Measurements from ENCODE around the gene CCDC18.
"Not testable (repeated sequence)": the region's sequence is repeated elsewhere in the genome, so short reads cannot be mapped to it uniquely, and the experiment has no call there.

Gene CCDC18

DNA sequence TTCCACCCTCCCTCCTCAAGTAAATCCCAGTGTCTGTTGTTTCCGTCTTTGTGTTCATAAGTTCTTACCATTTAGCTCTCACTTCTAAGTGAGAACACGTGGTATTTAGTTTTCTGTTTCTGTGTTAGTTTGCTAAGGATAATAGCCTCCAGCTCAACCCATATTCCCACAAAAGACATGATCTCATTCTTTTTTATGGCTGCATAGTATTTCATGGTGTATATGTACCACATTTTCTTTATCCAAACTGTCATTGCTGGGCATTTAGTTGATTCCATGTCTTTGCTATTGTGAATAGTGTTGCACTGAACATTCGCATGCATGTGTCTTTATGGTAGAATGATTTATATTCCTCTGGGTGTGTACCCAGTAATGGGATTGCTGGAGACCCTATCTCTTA is 5.9 kb upstream of the CCDC18 start:
- H3K9ac ChIP-seq (ENCODE audit: low read depth, low read length); H3K9me3 ChIP-seq (ENCODE audit: insufficient read depth, low read depth, low read length); H3K27ac ChIP-seq (ENCODE audit: low read depth, low read length); H3K4me3 ChIP-seq (ENCODE audit: low read length); H3K27me3 ChIP-seq (ENCODE audit: insufficient read depth, low read length): not testable (repeated sequence)
- Histone ChIP-seq H3K4me1 (ENCODE audit: insufficient read depth, low read length) (peaks cover 19% of the 10 kb centered on the region), H3K36me3 (ENCODE audit: insufficient read depth, low read length) (peaks cover 18% of the 10 kb centered on the region; the same call in 1 of the 2 replicates)
- 97% methylated on average over 2 of the region's 3 CpGs for WGBS

- Histone ChIP-seq H3K27me3 (ENCODE audit: insufficient read depth, low read length) (no peaks in the 10 kb centered on the region), H3K9me3 (ENCODE audit: insufficient read depth, low read depth, low read length) (no peaks in the 10 kb centered on the region), H3K36me3 (ENCODE audit: insufficient read depth, low read length) (peaks cover 18% of the 10 kb centered on the region; the same call in 1 of the 2 replicates), H3K4me3 (ENCODE audit: low read length) (peak overlapping the region; percentile 97), H3K9ac (ENCODE audit: low read depth, low read length) (peak overlapping the region; percentile 17; the same call in 1 of the 2 replicates), H3K27ac (ENCODE audit: low read depth, low read length) (no peak overlapping the region), H3K4me1 (ENCODE audit: insufficient read depth, low read length) (peaks cover 14% of the 10 kb centered on the region)
- 86% methylated on average over 4 of the region's 4 CpGs for WGBS
Observed at GRCh38 chr1:93177991-93178390, 2.5 kb upstream of the CCDC18 start.

- Histone ChIP-seq H3K9me3 (ENCODE audit: insufficient read depth, low read depth, low read length) (no peaks in the 10 kb centered on the region), H3K4me1 (ENCODE audit: insufficient read depth, low read length) (peaks cover 12% of the 10 kb centered on the region), H3K27ac (ENCODE audit: low read depth, low read length) (no peak overlapping the region), H3K36me3 (ENCODE audit: insufficient read depth, low read length) (peaks cover 18% of the 10 kb centered on the region; the same call in 1 of the 2 replicates), H3K9ac (ENCODE audit: low read depth, low read length) (peak overlapping the region; percentile 17; the same call in 1 of the 2 replicates), H3K4me3 (ENCODE audit: low read length) (peak overlapping the region; percentile 97), H3K27me3 (ENCODE audit: insufficient read depth, low read length) (no peaks in the 10 kb centered on the region)
- 56% methylated on average over 3 of the region's 5 CpGs for WGBS
Observed at GRCh38 chr1:93178418-93178817, 2.1 kb upstream of the CCDC18 start.

- under 1% methylated on average over 78 of the region's 78 CpGs for WGBS
- H3K36me3 ChIP-seq (ENCODE audit: insufficient read depth, low read length), result peaks cover 19% of the 10 kb centered on the region
- H3K9ac ChIP-seq (ENCODE audit: low read depth, low read length), result peak within 1 kb of the TSS; percentile 85
- peaks cover 12% of the 10 kb centered on the region for H3K4me1 ChIP-seq (ENCODE audit: insufficient read depth, low read length)
- peak within 1 kb of the TSS; percentile 97 for H3K4me3 ChIP-seq (ENCODE audit: low read length)
- no peaks in the 10 kb centered on the region for H3K27me3 ChIP-seq (ENCODE audit: insufficient read depth, low read length)
- peak within 1 kb of the TSS; percentile 82 for H3K27ac ChIP-seq (ENCODE audit: low read depth, low read length)
- no peaks in the 10 kb centered on the region for H3K9me3 ChIP-seq (ENCODE audit: insufficient read depth, low read depth, low read length)
Observed at GRCh38 chr1:93179886-93180722, 420 bp upstream of the CCDC18 start, which contains the start of gene TMED5. Gene TMED5 (minus strand): TSS chr1:93180413. CDS start chr1:93180242, 171 bp downstream.

- Histone ChIP-seq H3K4me3 (ENCODE audit: low read length) (no peak overlapping the region), H3K9ac (ENCODE audit: low read depth, low read length) (no peak overlapping the region), H3K9me3 (ENCODE audit: insufficient read depth, low read depth, low read length) (no peaks in the 10 kb centered on the region), H3K27me3 (ENCODE audit: insufficient read depth, low read length) (no peaks in the 10 kb centered on the region), H3K27ac (ENCODE audit: low read depth, low read length) (no peak overlapping the region), H3K36me3 (ENCODE audit: insufficient read depth, low read length) (peaks cover 47% of the 10 kb centered on the region), H3K4me1 (ENCODE audit: insufficient read depth, low read length) (no peaks in the 10 kb centered on the region)
- WGBS, result no CpG with 5 or more reads among the region's 1 CpG
Observed at GRCh38 chr1:93186667-93187066, 6.1 kb downstream of the CCDC18 start.

DNA sequence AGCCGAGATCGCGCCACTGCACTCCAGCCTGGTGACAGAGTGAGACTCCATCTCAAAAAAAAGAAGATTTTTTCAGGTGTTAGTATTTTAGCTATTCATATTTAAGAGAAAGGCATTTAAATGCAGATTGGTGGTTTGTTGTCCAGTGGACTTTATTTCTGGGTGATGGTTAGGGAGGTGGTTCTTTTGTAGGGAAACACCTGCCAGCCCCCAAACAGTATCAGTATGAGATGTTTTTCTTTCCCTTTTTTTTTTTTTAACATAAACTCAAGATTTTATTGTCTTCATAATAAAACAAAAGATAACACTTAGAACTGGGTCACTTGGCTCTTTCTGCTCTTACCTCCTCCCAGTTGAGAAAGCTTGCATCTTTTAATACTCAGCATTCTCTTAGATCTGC is 9.9 kb downstream of the CCDC18 start:
- H3K4me3 ChIP-seq (ENCODE audit: low read length), result no peak overlapping the region
- peaks cover 70% of the 10 kb centered on the region for H3K36me3 ChIP-seq (ENCODE audit: insufficient read depth, low read length)
- H3K27ac ChIP-seq (ENCODE audit: low read depth, low read length), result no peak overlapping the region
- 94% methylated on average over 3 of the region's 3 CpGs for WGBS
- H3K27me3 ChIP-seq (ENCODE audit: insufficient read depth, low read length), result no peaks in the 10 kb centered on the region
- H3K9me3 ChIP-seq (ENCODE audit: insufficient read depth, low read depth, low read length), result no peaks in the 10 kb centered on the region
- H3K9ac ChIP-seq (ENCODE audit: low read depth, low read length), result no peak overlapping the region
- no peaks in the 10 kb centered on the region for H3K4me1 ChIP-seq (ENCODE audit: insufficient read depth, low read length)

DNA sequence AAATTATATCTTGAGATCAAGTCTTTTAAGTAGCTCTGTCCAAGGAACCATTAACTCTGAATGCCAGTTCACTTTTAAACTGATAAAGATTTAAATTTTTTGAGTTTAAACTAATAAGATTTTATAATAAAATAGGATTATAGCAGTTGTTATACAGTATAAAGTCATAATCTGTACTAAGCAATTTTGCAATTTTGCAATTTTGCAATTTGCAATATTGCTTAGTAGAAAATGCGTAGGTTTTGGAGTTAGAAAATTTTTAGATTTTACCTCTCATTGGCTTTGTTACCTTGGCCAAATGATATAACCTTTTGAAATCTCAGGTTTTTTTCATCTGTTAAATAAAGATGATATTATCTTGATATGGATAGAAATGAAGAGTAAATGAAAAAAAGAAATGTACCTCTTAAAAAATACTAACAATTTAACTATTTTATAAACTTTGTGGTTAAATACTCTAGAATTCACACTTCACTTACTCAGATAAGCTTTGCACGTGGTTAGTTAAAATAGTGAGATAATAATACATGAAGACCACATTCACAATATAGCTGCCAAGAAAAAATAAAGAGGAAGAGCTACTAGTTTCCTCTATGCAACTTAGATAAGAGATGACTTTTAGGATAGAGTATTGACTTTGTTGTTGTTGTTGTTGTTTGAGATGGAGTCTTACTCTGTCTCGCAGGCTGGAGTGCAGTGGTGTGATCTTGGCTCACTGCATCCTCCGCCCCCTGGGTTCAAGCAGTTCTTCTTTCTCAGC is 13.9 kb downstream of the CCDC18 start:
- Histone ChIP-seq H3K4me1 (ENCODE audit: insufficient read depth, low read length) (no peaks in the 10 kb centered on the region), H3K9ac (ENCODE audit: low read depth, low read length) (no peak overlapping the region), H3K9me3 (ENCODE audit: insufficient read depth, low read depth, low read length) (no peaks in the 10 kb centered on the region), H3K4me3 (ENCODE audit: low read length) (no peak overlapping the region), H3K27me3 (ENCODE audit: insufficient read depth, low read length) (no peaks in the 10 kb centered on the region), H3K27ac (ENCODE audit: low read depth, low read length) (no peak overlapping the region), H3K36me3 (ENCODE audit: insufficient read depth, low read length) (peaks cover 76% of the 10 kb centered on the region)
- 97% methylated on average over 3 of the region's 4 CpGs for WGBS

GRCh38 chr1:93196591-93196990 is 16.1 kb downstream of the CCDC18 start:
- WGBS, result 90% methylated on average over 1 of the region's 1 CpG
- no peak overlapping the region for H3K9ac ChIP-seq (ENCODE audit: low read depth, low read length)
- H3K4me3 ChIP-seq (ENCODE audit: low read length), result no peak overlapping the region
- H3K36me3 ChIP-seq (ENCODE audit: insufficient read depth, low read length), result peaks cover 86% of the 10 kb centered on the region
- H3K27ac ChIP-seq (ENCODE audit: low read depth, low read length), result no peak overlapping the region
- no peaks in the 10 kb centered on the region for H3K4me1 ChIP-seq (ENCODE audit: insufficient read depth, low read length)
- no peaks in the 10 kb centered on the region for H3K27me3 ChIP-seq (ENCODE audit: insufficient read depth, low read length)
- no peaks in the 10 kb centered on the region for H3K9me3 ChIP-seq (ENCODE audit: insufficient read depth, low read depth, low read length)

GRCh38 chr1:93199150-93199549 is 18.6 kb downstream of the CCDC18 start:
- 94% methylated on average over 9 of the region's 9 CpGs for WGBS
- H3K9me3 ChIP-seq (ENCODE audit: insufficient read depth, low read depth, low read length), result no peaks in the 10 kb centered on the region
- H3K36me3 ChIP-seq (ENCODE audit: insufficient read depth, low read length), result peaks cover 80% of the 10 kb centered on the region
- H3K9ac ChIP-seq (ENCODE audit: low read depth, low read length), result no peak overlapping the region
- no peaks in the 10 kb centered on the region for H3K4me1 ChIP-seq (ENCODE audit: insufficient read depth, low read length)
- H3K4me3 ChIP-seq (ENCODE audit: low read length), result no peak overlapping the region
- H3K27me3 ChIP-seq (ENCODE audit: insufficient read depth, low read length), result no peaks in the 10 kb centered on the region
- H3K27ac ChIP-seq (ENCODE audit: low read depth, low read length), result no peak overlapping the region

DNA sequence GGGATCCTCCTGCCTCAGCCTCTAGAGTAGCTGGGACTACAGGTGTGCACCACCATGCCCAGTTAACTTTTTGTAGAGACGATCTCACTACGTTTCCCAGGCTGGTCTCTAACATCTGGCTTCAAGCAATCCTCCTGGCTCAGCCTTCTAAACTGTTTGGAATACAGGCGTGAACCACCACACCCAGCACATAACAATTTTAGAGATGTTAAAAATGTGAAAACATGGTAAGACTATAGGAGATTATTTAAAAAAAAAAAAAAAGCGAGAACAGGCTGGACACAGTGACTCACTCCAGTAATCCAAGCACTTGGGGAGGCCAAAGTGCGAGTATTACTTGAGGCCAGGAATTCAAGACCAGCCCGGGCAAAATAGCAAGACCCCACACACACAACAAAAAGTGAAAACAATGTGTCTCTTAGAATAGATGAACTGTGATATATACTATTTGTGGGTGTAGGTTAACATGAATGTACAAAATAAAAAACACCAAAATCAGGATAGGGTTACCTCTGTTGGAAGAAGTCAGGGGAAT is 19.6 kb downstream of the CCDC18 start:
- no peak overlapping the region for H3K27ac ChIP-seq (ENCODE audit: low read depth, low read length)
- no peak overlapping the region for H3K4me3 ChIP-seq (ENCODE audit: low read length)
- H3K4me1 ChIP-seq (ENCODE audit: insufficient read depth, low read length), result no peaks in the 10 kb centered on the region
- peaks cover 79% of the 10 kb centered on the region for H3K36me3 ChIP-seq (ENCODE audit: insufficient read depth, low read length)
- no peak overlapping the region for H3K9ac ChIP-seq (ENCODE audit: low read depth, low read length)
- WGBS, result 92% methylated on average over 5 of the region's 6 CpGs
- H3K9me3 ChIP-seq (ENCODE audit: insufficient read depth, low read depth, low read length), result no peaks in the 10 kb centered on the region
- no peaks in the 10 kb centered on the region for H3K27me3 ChIP-seq (ENCODE audit: insufficient read depth, low read length)

- Histone ChIP-seq H3K9ac (ENCODE audit: low read depth, low read length) (no peak overlapping the region), H3K36me3 (ENCODE audit: insufficient read depth, low read length) (peaks cover 79% of the 10 kb centered on the region), H3K27me3 (ENCODE audit: insufficient read depth, low read length) (no peaks in the 10 kb centered on the region), H3K4me3 (ENCODE audit: low read length) (no peak overlapping the region), H3K4me1 (ENCODE audit: insufficient read depth, low read length) (no peaks in the 10 kb centered on the region), H3K27ac (ENCODE audit: low read depth, low read length) (no peak overlapping the region), H3K9me3 (ENCODE audit: insufficient read depth, low read depth, low read length) (no peaks in the 10 kb centered on the region)
- WGBS, result 94% methylated on average over 3 of the region's 4 CpGs
Observed at GRCh38 chr1:93200714-93201113, 20.2 kb downstream of the CCDC18 start.

All from HUES64 (cell line).